GM10248 (cell line): ENCODE data around the gene ABCC8.
A peak's percentile ranks its signal among the peaks of the same experiment; 100 is the strongest.

Experiments
- CTCF ChIA-PET: fragments of 300-600 bp; sonication (Branson Sonifier 250); formaldehyde crosslinking; extraction: SDS; loops from one replicate; lab custom pipeline; 2021; ENCODE audit warnings: antibody characterized with exemption; lab: Yijun Ruan, JAX
- POLR2A ChIA-PET: fragments of 350-650 bp; sonication (Branson Sonifier 250); formaldehyde crosslinking; extraction: SDS; loops from one replicate; lab custom pipeline; 2020; ENCODE audit warnings: antibody characterized with exemption; lab: Yijun Ruan, JAX
- DNase-seq: peaks from one replicate; pipeline ENCODE4 v3.0.0; 2012; ENCODE audit errors: extremely low spot score
- TF ChIP-seq, protein P1 (sequence below): IDR thresholded peaks from 2 replicates; pipeline ENCODE4 v1.5.1; 2012; ENCODE audit warnings: mild to moderate bottlenecking, low read depth; ENCODE audit errors: extremely low read depth, missing control alignments, control extremely low read depth

The ABCC8 gene

GRCh38 chr11:17394743-17395390 is 81.8 kb downstream of the ABCC8 start:
- ChIA-PET POLR2A (no interaction called here), CTCF (interaction anchor here (1.2 to 3.8 kb wide), 2 partner anchors 10 to 105 kb away, joined by 3 to 22 read pairs; no protein-coding TSS in a partner anchor)
- peak; percentile 15 for DNase-seq

DNA sequence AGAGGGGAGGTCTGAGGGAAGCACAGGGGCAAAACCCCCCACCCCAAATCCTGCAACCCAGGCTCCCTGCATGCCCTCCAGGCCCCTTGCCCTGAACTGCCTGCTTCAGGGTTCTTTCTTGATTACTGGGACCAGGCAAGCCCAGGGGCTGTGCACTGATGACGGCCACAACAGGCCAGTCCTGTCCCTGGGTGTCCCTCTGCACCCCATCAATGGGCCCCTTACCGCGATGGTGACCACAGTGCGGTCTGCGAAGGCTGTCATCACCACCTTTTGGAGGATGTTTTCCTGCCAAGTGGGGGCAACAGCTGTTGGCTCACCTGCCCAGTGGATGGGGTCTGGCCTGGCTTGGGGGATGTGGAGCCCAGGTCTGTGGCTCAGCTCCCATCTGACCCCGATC is 83.2 kb downstream of the ABCC8 start:
- ChIA-PET CTCF (interaction anchor here (1.0 to 3.8 kb wide), 4 partner anchors 9 to 135 kb away, joined by 3 to 22 read pairs (median 3); no protein-coding TSS in a partner anchor), POLR2A (no interaction called here)
- TF ChIP-seq, protein P1, sequence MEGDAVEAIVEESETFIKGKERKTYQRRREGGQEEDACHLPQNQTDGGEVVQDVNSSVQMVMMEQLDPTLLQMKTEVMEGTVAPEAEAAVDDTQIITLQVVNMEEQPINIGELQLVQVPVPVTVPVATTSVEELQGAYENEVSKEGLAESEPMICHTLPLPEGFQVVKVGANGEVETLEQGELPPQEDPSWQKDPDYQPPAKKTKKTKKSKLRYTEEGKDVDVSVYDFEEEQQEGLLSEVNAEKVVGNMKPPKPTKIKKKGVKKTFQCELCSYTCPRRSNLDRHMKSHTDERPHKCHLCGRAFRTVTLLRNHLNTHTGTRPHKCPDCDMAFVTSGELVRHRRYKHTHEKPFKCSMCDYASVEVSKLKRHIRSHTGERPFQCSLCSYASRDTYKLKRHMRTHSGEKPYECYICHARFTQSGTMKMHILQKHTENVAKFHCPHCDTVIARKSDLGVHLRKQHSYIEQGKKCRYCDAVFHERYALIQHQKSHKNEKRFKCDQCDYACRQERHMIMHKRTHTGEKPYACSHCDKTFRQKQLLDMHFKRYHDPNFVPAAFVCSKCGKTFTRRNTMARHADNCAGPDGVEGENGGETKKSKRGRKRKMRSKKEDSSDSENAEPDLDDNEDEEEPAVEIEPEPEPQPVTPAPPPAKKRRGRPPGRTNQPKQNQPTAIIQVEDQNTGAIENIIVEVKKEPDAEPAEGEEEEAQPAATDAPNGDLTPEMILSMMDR: no peak
- DNase-seq: peak; percentile 7

More at GRCh38 chr11:17394743-17395390, 81.8 kb downstream of the ABCC8 start:
- TF ChIP-seq, protein P1: no peak

DNA sequence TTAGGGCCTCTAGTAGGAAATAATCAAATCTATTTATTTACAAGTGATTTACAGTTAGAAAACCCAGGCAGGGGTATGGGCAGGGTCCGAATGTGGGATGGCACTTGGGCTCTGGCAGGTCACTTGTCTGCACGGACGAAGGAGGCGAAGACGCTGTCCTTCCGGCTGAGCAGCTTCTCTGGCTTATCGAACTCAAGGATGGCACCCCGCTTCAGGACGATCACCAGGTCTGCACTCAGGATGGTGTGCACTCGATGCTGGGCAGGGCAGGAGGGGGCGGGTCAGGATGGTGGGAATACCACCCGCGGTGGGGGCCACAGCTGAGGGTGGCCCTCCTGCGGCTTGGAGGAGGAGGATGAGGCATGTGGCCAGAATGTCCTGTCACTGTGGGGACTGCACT is 83.8 kb downstream of the ABCC8 start:
- ChIA-PET CTCF (interaction anchor here (1.3 to 3.8 kb wide), 3 partner anchors 8 to 135 kb away, joined by 3 to 22 read pairs (median 4); no protein-coding TSS in a partner anchor), POLR2A (no interaction called here)
- TF ChIP-seq, protein P1: no peak
- peak; percentile 7 for DNase-seq

GRCh38 chr11:17391493-17392355 is 84.9 kb downstream of the ABCC8 start:
- DNase-seq: peak; percentile 14
- POLR2A ChIA-PET: no interaction called here
- CTCF ChIA-PET: interaction anchor here (0.9 to 14.8 kb wide), 5 partner anchors 7 to 162 kb away, joined by 3 to 220 read pairs (median 4); no protein-coding TSS in a partner anchor
- TF ChIP-seq, protein P1: no peak

- TF ChIP-seq, protein P1: no peak
- POLR2A ChIA-PET: no interaction called here
- CTCF ChIA-PET: interaction anchor here (0.8 to 14.8 kb wide), 5 partner anchors 11 to 134 kb away, joined by 3 to 220 read pairs (median 12); no protein-coding TSS in a partner anchor
- DNase-seq: no peak
Observed at GRCh38 chr11:17389957-17390649, 86.5 kb downstream of the ABCC8 start.

DNA sequence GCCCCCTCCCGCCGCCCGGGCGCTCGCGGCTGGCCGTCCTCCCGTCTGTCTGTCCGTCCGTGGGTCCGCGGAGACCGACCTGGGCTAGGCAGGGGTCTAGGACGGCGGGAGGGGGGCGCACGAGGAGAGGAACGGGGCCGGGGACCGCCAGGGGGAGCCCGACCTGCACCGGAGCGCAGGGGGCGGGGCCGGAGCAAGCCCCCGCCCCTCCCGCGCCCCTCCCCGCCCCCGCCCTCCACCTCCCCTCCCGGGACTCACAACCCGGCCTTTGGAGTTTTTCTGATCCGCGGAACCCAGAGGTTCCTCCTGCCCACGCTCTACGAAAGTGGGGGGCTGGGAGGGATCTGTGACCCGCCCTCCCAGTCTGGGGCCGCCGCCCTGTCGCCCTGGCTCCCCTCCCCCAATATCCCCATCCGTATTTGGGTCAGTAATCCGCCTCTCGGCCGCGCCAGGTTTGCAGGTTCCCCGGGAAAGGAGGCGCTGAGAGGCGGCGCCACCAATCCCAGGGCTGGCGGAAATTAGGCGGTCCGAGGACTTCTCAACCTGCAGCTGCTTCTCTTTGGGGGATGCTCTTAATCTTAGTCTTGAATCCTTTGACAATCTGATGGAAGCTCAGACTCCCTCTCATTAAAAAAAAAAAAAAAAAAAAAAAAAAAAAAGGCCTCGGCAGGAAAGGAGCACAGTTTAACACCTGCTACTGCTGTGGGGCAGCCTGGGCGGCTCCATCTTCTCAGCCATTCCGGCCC is 87.3 kb downstream of the ABCC8 start:
- POLR2A ChIA-PET: no interaction called here
- TF ChIP-seq, protein P1: peak; percentile 65

More for the DNA sequence above, 87.3 kb downstream of the ABCC8 start:
- peak; percentile 88 for DNase-seq
- CTCF ChIA-PET: interaction anchor here (0.8 to 14.8 kb wide), 11 partner anchors 10 to 135 kb away, joined by 3 to 220 read pairs (median 5); no protein-coding TSS in a partner anchor
